Stimulated activated naive CD4-positive, alpha-beta T cell treated with Interleukin-2 at 50 U/mL for 16 hours (primary cell): Measurements from ENCODE around the gene KASH5.
"Not testable (repeated sequence)": the region's sequence is repeated elsewhere in the genome, so short reads cannot be mapped to it uniquely, and the experiment has no call there.

Experiments used
- DNase-seq: peaks from one replicate; lab custom pipeline; 2025; lab: John Stamatoyannopoulos, UW

KASH5 gene

DNA sequence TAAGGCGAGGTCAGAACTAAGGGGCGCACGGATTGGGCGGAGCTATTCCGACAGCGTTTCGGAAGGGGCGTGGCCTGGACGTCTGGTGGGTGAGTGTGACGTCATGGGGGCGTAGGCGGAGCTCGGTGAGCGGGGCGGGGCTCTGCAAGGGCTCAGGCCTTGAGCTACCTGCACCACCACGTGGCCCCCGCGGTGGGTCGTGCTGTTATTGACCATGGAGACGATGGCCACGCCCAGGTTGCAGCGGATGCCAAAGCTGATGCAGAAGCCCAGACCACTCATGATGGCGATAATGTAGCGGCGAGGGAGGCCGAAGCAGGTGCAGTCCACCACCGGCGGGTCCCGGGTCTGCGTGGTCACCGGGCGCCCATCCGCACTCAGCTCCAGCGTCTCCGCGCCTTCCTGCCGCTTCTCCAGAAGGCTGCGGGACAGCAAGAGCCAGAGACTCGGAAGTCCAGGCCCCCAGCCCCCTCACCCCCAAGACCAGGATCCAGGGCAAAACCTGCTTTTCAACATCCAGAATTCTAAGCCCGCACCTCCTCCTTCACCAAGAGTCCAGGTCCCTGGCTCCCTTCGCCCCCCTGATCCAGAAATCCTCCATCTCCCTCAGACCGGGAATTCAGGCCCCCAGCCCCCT is 48.5 kb downstream of the KASH5 start:
- peak; percentile 47 for DNase-seq

DNA sequence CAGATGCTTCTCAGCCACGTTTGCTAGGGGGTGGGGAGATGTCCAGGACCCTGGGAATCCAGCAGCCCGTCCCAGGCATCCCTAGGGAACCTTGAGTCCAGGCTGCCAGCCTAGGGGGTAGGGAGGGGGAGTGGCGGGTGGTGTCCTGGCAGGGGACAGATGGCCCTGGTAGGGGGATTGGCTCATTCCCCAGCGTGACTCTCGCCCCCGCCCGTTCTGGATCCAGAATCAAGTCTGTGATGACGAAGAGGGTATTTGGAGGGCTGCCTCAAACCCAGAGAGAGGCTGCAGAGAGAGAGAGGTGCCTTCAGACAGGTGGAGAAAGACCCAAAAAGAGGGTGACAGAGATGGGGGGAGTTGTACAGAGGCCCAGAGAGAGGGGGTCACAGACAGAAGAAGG is 49.2 kb downstream of the KASH5 start:
- DNase-seq, result no peak

DNA sequence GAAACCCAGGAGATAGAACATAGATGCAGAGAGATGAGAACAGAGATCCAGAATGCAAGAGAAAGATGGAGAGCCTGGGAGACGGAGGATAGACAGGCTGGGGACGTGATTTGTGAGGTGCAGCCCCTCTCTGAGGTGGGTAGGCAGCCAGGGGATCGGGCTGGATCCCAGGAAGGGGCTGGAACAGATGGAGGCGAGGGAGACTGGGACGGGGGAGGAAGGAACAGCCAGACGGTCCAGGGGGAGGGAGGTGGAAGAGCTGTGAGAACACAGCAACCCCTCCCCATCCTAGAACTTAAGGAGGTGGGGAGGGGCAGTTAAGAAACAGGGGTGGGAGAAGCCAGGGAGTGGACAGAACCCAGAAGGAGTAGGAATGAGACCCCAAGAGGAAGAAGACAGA is 50.2 kb downstream of the KASH5 start:
- DNase-seq, result no peak

DNA sequence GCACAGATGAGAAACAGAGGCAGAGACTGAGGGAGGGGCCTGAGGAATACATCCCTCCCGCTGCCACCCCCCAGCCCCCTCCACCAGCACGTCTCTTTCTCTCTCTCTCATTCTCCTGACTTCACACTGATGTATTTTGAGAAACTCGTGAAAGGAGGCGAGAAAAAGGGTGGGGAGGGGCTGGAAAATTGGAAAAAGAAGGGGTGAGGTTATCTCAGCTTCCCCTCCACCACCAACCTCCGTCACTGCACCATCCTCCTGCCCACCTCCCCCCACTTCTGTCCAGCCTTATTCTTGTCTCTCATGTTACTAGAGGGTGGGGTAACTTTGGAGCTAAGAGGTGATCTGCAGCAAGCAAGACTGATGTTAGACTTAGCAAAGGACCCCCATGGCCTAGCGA is 51.8 kb downstream of the KASH5 start:
- DNase-seq, result no peak

DNA sequence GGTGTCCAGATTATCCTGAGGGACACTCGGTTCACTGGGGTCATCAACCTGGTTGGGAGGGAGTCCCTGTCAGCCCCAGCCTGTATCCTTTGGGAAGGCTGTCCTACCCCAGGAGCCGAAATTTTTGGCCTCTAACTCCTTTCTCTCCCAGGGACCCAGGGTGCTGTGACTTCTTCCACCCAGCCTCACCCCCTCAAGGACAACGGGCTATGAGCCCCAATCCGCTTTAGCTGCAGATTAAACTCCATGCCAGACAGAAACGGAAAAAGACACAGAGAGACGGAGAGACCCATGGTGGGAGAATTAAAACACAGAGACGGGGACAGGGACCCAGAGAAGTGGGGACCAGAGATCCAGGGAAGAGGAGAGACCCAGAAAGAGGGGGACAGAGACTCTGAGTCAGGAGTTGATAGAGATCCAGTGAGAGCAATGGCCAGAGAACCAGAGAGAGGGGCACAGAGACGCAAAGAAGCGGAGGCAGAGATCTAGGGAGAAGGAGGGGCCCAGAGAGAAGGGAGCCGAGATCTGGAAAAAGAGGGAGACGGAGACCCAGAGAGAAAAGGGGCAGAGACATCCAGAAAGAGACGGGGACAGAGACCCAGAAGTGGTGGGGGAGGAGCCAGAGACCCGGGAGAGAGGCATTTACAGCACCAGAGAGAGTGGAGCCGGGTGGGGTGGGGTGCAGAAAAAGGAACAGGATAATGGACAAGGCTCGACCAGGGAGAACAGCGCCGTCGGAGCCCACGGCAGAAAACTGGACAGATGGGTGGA is 52.6 kb downstream of the KASH5 start:
- no peak for DNase-seq

DNA sequence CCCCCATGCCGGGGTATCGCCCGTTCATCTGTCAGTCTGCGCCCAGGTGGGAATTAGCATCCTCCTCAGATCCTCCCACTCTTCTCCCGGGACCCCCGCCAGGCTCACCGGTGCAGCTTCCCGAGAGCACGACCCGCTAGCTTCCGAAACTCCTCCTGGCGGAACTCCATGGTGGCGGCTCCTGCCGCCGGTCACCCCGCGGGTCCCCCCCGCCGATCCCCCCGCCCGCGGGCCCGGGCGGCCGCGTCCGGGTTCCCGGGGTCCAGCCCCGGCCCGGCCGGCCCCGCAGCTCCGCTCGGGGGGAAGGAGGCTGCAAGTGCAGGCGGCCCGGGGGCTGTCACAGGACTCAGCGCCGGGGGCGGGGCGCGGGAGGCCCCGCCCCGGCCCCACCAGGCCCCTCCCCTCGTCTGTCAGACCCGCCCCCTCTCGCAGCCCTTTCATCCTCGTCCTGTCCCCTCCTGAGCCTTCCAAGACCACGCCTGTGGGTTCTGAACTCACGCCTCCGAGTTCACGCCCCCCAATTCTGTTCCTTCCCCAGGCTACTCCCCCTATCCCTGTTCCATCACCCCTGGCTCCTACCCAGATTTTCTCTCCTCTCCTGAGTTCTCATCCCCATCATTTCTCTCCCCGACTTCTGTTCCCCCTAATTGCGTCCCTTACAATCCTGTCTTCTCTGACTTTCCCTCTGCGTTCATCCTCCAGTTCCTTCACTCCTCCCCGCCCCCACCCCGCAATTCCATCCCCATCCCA is 53.3 kb downstream of the KASH5 start, which contains the start of gene SLC17A7:
Gene SLC17A7 (minus strand): TSS at position 318 of the 750 bp plus-strand sequence. CDS start 148 bp downstream, at position 170.
- peak; percentile 11 for DNase-seq

DNA sequence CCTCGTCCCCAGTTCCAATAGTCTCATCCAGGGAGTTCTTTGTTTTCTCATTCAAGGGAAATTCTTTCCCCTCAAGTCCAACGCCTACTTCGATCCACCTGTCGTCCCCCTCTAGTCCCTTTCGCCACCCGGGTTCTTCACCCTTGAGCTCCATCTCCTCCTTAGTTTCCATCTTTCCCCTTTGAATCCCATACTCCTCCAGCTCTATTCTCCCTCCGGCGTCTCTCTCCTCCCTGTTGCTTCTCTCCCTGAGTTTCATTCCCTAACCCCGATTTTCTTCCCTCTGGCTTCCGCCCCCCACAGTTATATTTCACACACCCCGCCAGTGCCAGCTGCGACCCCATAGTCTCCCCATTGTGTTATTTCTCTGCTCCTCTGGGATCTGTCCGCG is 53.9 kb downstream of the KASH5 start:
- no peak for DNase-seq

DNA sequence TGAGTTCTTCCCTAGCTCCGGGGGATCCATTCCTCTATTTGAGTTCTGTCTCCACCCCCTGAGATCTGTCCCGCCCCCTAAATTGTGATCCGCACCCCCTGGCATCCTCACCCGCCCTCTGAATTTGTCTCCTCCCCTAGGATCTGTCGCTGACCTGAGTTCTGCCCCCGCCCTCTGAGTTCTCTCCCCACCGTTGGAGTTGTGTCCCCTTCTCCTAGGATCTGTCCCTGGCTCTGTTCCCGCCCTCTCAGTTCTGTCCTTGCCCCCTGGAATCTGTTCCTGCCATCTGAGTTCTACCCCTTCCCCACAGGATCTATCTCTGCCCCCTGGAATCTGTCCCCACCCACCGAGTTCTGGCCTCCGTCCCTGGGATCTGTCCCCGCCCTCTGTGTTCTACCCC is 54.3 kb downstream of the KASH5 start:
- peak; percentile 7 for DNase-seq

DNA sequence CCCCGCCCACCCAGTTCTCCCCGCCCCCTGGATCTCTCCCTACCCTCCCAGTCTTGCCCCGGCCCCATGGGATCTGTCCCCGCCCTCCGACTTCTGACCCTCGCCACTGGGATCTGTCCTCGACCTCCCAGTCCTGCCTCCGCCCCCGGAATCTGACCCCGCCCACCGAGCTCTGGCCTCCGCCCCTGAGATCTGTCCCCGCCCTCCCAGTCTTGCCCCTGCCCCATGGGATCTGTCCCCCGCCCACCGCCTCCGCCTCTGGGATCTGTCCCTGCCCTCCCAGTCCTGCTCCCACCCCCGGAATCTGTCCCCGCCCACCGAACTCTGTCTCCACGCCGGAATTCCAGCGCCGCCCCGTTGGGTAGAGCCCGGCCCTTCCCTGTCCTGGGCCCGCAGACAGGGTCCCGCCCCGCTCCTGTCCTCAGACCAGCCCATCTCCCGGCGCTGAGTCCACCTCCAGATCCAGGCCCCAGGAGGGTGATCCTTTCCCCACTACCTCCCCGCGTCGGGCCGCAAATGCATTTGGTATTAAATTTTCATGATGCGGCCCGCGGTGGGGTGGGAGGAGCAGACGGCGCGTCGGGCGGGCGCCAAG is 54.8 kb downstream of the KASH5 start:
- peak; percentile 49 for DNase-seq

DNA sequence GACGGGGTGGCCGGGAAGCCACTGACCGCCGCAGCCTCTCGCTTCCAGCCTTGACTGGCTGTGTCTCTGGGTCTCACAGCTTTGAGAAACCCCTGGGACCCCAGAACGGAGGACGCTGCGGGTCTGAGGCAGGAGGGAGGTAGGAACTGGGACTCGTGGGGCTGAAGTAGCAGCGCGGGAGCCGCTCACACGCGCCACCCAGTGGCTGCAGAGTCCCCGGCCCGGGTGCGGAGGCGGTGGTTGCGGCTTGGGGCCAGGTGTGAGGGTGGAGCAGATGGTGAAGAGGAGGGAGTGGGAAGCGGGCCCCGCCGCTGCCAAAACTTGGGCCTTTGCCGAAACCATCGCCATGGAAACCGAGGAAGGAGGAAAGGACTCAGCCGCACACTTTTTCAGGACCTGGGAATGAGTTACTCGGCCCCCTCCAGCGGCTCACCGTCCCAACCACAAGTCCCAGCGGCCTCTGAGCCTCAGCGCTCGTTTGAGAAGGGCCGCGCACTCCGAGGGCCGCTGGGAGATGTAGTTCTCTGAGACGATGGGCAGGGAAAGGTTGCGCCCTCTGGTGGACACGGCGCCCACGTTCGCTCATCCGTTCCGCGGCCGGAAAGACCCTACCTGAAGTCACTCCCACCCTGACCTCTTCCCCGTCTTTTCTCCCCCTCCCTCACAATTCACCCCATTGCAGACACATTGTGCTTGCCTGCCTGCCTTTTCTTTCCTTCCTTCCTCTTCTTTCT is 55.5 kb downstream of the KASH5 start:
- peak; percentile 93 for DNase-seq

DNA sequence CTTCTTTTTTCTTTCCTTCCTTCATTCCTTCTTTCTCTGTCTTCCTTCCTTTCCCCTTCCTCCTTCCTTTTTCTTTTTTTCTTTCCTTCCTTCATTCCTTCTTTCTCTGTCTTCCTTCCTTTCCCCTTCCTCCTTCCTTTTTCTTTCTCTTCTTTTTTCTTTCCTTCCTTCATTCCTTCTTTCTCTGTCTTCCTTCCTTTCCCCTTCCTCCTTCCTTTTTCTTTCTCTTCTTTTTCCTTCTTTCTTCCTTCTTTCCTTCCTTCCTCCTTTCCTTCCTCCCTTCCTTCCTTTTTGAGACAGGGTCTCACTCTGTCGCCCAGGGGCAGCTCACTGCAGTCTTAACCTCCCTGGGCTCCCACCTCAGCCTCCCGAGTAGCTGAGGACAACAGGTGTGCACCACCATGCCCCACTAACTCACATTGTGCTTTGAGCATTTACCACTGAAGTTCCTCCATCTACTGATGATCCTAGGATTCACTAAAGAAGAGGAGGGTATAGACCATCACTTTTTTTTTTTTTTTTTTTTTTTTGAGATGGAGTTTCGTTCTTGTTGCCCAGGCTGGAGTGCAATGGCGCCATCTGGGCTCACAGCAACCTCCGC is 56.2 kb downstream of the KASH5 start:
- DNase-seq, result not testable (repeated sequence)

DNA sequence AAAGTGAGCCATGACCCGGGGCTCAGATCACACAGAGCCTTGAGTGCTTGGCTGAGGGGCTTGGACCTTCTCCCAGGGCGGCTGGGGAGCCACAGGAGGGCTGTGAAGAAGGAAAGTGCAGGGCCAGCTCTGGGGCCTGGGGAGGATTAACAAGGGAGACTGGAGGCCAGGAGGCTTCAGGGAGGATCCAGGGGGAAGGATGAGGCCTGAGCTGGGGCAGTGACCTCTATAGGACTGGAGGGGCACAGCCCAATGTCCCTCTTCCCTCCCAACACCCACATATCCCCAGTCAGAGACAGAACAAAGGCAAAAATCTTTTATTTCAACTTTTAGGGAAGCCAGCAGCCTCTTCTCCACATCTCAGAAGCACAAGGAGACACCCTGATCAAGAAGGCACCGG is 57.9 kb downstream of the KASH5 start:
- DNase-seq, result no peak

DNA sequence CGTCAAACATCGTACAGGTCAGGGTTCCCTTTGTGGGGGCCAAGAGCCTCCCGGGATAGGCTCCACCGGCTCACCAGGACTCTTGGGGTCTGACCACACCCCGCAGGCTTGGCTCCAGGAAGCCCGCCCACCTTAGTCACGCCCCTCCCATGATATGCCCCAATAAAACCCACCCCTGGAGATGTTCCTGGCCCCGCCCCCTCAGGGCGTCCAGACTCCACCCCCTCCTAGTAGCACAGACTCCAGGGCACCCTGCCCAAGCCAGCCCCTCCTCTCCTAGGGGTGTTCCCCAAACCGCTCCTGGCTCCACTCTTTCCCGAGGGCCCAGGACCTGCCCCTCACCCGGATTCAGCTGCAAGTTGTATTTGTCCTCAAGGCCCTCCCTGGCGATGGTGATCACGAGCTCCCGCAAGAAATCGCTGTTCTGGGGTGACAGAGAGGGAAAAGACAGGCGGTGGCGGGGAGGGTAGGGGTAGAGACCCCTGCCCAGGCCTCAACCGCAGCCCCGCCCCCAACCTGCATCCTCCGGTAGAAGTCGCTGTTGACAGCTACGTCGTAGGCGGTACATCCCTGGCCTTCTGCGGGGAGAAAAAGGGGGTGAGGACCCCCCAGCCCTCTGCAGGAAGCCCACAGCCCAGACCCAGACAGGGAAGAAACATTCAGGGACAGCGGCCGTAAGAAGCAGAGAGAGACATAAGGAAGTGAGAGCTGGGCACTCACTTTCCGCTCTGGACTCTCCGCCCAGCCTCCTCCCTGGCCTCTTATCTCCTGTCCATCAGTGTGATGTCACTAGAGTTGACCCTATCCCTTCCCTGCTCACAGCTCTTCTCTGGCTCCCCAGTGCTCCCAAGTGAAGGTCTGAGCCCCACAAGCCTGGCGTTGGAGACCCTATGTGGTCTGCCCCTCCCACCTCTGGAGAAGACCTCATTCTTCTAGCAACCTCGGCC is 59.7 kb downstream of the KASH5 start:
- DNase-seq, result no peak

DNA sequence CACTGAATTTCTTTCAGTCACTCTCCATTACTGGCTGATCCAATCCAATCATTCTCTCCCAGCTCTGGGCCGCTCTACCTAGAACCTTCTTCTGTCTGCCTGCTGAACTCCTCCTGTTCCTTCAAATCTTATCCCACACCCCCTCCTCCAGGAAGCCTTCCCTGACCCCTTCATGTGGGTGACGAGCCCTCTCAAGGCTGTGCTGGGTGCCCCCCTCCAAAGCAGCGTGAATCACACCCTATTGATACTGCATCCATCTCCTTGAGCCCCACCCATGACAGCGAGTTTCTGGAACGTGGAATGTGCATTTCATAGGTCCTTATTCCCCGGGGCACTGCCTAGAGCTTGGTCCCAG is 60.4 kb downstream of the KASH5 start:
- no peak for DNase-seq

DNA sequence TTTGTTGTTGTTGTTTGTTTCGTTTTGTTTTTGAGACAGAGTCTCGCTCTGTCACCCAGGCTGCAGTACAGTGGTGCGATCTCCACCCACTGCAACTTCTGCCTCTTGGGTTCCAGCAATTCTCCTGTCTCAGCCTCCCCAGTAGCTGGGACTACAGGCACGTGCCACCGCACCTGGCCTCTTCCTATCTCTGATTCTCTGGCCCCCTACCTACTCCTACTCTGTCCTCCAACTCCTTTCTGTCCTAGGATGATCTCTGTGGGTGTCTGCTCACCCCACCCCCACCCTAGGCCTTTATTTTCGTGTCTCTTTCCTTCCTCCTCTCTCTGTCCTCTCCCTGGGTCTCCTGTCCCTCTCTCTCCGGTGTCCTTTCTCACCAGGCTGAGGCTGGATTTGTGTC is 62.4 kb downstream of the KASH5 start:
- DNase-seq, result no peak

DNA sequence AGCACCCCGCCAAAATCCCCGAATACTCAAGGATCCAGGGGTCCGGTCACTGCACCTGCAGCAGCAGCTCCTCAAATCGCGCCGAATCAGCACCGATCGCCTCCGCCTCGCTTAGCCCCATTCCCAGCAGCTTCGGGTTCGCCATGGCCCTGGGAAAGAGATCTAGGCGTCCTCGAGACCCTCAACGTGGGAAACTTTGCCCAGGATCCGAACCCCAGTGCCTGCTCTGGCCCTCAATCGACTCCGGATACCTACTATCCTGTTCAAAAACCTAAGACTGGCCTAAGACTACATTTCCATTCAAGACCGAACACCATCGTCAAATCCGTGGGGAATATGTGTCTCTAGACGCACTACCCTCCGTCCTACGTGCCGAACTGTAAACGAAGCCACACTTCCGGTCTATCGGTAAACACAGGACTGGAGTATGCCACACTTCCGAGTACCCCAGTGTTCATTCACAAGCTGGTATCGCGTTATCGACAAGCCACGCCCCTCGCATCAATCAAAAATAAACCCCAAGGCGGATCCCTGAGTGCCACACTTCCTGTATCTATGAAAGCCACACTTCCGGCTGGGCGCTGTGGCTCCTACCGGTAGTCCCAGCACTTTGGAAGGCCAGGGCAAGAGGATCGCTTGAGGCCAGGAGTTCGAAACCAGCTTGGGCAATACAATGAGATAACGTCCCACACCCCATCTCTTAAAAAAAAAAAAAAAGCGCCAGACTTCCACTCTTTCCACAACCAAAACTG is 63.6 kb downstream of the KASH5 start, which contains the start of gene PIH1D1:
Gene PIH1D1 (minus strand): TSS at position 385 of the 752 bp plus-strand sequence. CDS start 240 bp downstream, at position 145.
- DNase-seq, result peak; percentile 93

DNA sequence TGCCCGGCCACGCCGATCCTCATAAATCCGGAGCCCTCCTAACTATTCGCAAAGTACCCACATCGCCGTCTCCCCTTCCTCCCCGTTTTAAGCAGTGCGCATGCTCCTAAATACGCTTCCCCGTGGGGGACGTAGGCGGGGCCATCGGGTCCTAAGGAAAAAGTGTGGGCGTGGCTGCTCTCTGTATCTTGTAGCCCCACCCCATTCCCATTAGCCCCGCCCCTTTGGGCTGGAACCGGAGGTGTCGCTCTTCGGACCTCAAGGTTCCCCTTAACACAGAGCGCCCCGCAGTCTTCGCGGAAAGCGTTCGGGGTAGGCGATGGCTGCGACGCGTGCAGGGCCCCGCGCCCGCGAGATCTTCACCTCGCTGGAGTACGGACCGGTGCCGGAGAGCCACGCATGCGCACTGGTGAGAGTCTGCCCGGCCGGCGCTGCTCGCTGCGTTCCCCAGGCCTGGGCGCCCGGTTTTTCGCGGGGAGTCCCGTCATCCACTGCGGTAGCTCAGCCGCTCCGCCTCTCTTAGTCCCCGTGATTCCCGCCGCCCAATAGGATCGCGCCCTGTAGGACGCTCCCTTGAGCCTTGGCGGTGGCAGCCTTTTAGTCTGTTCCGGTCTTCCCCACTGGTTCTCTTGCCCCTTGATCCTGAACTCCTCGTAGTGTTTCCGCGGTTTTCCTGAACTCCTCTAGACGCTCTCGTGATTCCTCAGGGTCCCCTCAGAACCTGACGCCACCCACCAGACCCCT is 65.1 kb downstream of the KASH5 start, which contains the start of gene ALDH16A1:
Gene ALDH16A1 (plus strand): TSS at position 213 of the 744 bp plus-strand sequence. CDS start 107 bp downstream, at position 320.
- DNase-seq, result peak; percentile 98

DNA sequence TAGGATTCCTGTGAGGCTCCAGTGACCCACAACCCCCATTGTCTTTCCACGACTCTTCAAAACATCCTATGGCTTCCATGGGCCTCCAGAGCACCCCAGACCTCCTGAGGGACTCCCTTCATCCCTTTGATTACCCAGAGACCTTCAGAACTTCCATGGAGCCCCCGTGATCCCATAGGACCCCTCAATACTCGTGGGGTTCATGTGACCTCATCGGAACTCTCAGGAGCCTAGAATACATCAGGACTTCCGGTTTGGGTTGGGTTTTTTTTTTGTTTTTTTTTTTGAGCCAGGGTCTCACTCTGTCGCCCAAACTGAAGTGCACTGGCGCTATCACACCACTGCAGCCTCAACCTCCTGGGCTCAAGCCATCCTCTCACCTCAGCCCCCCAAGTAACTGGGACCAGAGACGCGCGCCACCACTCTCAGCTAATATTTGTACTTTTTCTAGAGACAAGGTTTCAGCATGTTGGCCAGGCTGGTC is 65.8 kb downstream of the KASH5 start:
- no peak for DNase-seq
